BE2C (cell line): ENCODE data around the gene SYT3.
"Not testable (repeated sequence)": the region's sequence is repeated elsewhere in the genome, so short reads cannot be mapped to it uniquely, and the experiment has no call there.

ENCODE experiments used
- DNase-seq: peaks from one replicate; pipeline ENCODE4 v3.0.0-alpha.2; 2020
- H3K27me3 ChIP-seq: fragments of 250-450 bp; sonication (Bioruptor Pico); 2 replicates; pipeline ENCODE4 v1.5.1; 2020; ENCODE audit warnings: mild to moderate bottlenecking
- H3K36me3 ChIP-seq: fragments of 250-450 bp; sonication (Bioruptor Pico); 2 replicates; pipeline ENCODE4 v1.5.1; 2020; ENCODE audit warnings: mild to moderate bottlenecking
- H3K4me1 ChIP-seq: fragments of 250-450 bp; sonication (Bioruptor Pico); 2 replicates; pipeline ENCODE4 v1.5.1; 2020
- H3K4me3 ChIP-seq: 2 replicates; pipeline ENCODE4 v1.5.1; 2011; ENCODE audit warnings: low read depth, low read length
- H3K9me3 ChIP-seq: fragments of 250-450 bp; sonication (Bioruptor Pico); 2 replicates; pipeline ENCODE4 v1.5.1; 2020
- TF ChIP-seq, protein P1 (sequence below): IDR thresholded peaks from 2 replicates; pipeline ENCODE4 v1.5.1; 2012; ENCODE audit warnings: mild to moderate bottlenecking, low read depth, low read length

SYT3 gene

DNA sequence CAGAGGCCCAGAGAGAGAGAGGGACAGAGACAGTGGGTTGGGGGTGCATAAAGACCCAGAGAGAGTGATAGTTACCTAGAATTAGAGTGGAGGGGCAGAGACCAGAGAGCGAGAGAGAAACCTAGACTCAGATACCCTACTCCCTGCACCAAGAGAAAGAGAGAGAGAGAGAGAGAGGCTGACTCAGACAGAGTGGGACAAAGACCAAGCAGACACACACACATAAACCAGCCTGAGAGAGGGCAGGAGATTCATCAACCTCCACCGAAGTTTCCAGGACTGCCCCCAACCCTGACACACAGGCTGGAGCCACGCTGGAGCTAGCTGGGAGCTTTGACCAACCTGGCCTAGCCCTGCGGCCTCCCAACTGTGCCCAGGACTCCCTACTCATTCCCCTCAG is 12.9 kb downstream of the SYT3 start:
- TF ChIP-seq, protein P1, sequence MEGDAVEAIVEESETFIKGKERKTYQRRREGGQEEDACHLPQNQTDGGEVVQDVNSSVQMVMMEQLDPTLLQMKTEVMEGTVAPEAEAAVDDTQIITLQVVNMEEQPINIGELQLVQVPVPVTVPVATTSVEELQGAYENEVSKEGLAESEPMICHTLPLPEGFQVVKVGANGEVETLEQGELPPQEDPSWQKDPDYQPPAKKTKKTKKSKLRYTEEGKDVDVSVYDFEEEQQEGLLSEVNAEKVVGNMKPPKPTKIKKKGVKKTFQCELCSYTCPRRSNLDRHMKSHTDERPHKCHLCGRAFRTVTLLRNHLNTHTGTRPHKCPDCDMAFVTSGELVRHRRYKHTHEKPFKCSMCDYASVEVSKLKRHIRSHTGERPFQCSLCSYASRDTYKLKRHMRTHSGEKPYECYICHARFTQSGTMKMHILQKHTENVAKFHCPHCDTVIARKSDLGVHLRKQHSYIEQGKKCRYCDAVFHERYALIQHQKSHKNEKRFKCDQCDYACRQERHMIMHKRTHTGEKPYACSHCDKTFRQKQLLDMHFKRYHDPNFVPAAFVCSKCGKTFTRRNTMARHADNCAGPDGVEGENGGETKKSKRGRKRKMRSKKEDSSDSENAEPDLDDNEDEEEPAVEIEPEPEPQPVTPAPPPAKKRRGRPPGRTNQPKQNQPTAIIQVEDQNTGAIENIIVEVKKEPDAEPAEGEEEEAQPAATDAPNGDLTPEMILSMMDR, result no peak
- H3K27me3 ChIP-seq, result no peaks in the 10 kb centered on the region

DNA sequence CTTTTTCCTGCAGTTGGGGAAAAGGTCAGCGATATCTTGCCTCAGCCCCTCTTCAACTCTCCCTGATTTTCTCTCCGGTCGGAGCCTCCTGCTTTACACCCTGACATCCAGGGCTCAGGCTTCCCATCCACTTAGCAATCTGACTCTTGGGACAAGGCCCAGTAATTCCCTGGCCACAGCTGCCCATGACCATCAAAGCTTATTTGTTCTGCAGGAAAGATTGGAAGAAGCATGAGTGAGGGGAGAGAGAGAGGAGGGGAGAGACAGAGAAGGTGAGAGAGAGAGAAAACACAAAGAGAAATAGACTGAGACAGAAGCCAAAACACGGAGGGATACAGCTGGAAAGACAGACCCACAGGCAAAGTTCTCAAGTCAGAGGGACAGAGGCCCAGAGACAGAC is 13.7 kb downstream of the SYT3 start:
- DNase-seq, result no peak
- no peaks in the 10 kb centered on the region for H3K36me3 ChIP-seq
- H3K27me3 ChIP-seq, result no peaks in the 10 kb centered on the region
- no peak overlapping the region for H3K4me3 ChIP-seq
- no peaks in the 10 kb centered on the region for H3K4me1 ChIP-seq
- TF ChIP-seq, protein P1, result no peak
- H3K9me3 ChIP-seq, result no peaks in the 10 kb centered on the region

More for the DNA sequence above, 12.9 kb downstream of the SYT3 start:
- DNase-seq, result no peak
- Histone ChIP-seq H3K4me1 (no peaks in the 10 kb centered on the region), H3K4me3 (no peak overlapping the region), H3K9me3 (no peaks in the 10 kb centered on the region), H3K36me3 (no peaks in the 10 kb centered on the region)

GRCh38 chr19:50624949-50625600 is 14.6 kb downstream of the SYT3 start:
- no peak for DNase-seq
- TF ChIP-seq, protein P1, result no peak
- H3K27me3 ChIP-seq, result no peaks in the 10 kb centered on the region
- no peak overlapping the region for H3K4me3 ChIP-seq
- H3K36me3 ChIP-seq, result no peaks in the 10 kb centered on the region
- H3K9me3 ChIP-seq, result no peaks in the 10 kb centered on the region
- H3K4me1 ChIP-seq, result no peaks in the 10 kb centered on the region

DNA sequence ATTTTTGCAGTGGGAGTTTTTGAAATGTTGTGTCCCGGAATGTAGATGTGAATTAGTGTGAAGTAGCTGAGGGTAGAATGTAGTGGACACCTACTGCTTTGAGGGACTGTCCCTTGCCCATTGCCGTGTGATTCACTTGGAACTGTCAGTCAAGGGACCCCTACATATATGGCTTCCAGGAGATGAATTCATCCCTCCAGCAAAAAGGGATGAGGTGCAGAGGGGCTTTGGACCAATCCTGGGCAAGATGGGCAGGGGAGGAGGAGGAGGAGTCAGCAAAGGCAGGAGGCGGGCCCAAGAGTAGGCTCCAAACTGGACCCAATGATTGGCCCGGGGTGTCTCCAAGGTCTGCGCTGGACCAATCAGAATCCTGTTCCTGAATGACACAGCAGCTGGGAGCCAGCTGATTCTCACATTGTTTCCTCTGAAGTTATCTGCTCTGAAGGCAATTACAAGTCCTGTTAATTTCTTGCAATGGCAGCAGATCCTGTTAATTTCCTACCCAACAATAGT is 19.2 kb downstream of the SYT3 start:
- H3K4me1 ChIP-seq, H3K4me3 ChIP-seq, H3K36me3 ChIP-seq, H3K9me3 ChIP-seq, H3K27me3 ChIP-seq: not testable (repeated sequence)
- peak; percentile 41 for DNase-seq

- not testable (repeated sequence) for H3K4me3 ChIP-seq, H3K9me3 ChIP-seq, H3K4me1 ChIP-seq, DNase-seq, H3K27me3 ChIP-seq, H3K36me3 ChIP-seq
Observed at GRCh38 chr19:50619184-50619583, 20.5 kb downstream of the SYT3 start.

DNA sequence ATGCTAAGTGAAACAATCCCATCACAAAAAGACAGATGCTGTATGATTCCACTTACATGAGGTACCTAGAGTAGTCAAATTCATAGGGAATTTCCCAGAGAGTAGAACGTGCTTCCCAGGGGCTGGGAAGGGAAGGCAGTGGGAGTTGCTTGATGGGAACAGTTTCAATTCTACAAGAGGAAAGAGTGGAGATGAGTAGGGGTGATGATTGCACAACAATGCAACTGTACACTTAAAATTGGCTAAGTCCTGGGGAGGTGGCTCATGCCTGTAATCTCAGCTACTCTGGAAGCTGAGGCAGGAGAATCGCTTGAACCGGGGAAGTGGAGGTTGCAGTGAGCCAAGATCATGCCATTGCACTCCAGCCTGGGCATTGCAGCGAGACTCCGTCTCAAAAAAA is 21.3 kb downstream of the SYT3 start:
- H3K27me3 ChIP-seq, H3K4me3 ChIP-seq, DNase-seq, H3K4me1 ChIP-seq, H3K9me3 ChIP-seq, H3K36me3 ChIP-seq: not testable (repeated sequence)

- H3K9me3 ChIP-seq, DNase-seq, H3K36me3 ChIP-seq, H3K4me1 ChIP-seq, H3K27me3 ChIP-seq, H3K4me3 ChIP-seq: not testable (repeated sequence)
Observed at GRCh38 chr19:50612504-50613404, 26.9 kb downstream of the SYT3 start.
